ENCODE measurements around the gene ENTPD8.

- TF ChIP-seq EP300 (IDR thresholded peaks at IDR 0.05; ENCODE audit: borderline replicate concordance) (no peak), REST (IDR thresholded peaks at IDR 0.05; ENCODE audit: low read depth) (no peak), TAF1 (IDR thresholded peaks at IDR 0.05; ENCODE audit: low read depth) (no peak), MAX (IDR thresholded peaks at IDR 0.05) (no peak), CREB1 (IDR thresholded peaks at IDR 0.05; ENCODE audit: low read depth) (no peak), RAD21 (IDR thresholded peaks at IDR 0.05; ENCODE audit: low read depth) (no peak)
Observed at GRCh38 chr9:137396227-137396626, 44.9 kb downstream of the ENTPD8 start.

Measured in Ishikawa (cell line).